Mesothelial cell of epicardium (in vitro differentiated cells): Measurements from ENCODE around the gene BARHL2. TPM values are rescaled to one million over a fixed set of nuclear protein-coding genes. Genes with fewer than 3 reads are reported as not detected.

Source experiments
- DNase-seq, 2 experiments: peaks; one replicate each; pipeline ENCODE4 v3.0.0; 2021; ENCODE audit warnings: low spot score in 2 of 2; ENCODE audit not compliant: unreplicated experiment in 2 of 2
- H3K27ac Mint-ChIP-seq: 2 replicates; pipeline ENCODE4 v1.8.0; 2021; ENCODE audit warnings: mixed read lengths
- H3K27me3 Mint-ChIP-seq: 2 replicates; pipeline ENCODE4 v1.8.0; 2021; ENCODE audit warnings: low read depth, mixed read lengths
- H3K36me3 Mint-ChIP-seq: 2 replicates; pipeline ENCODE4 v1.8.0; 2021; ENCODE audit warnings: mixed read lengths
- H3K4me1 Mint-ChIP-seq: 2 replicates; pipeline ENCODE4 v1.8.0; 2021; ENCODE audit warnings: mixed read lengths
- H3K4me3 Mint-ChIP-seq: 2 replicates; pipeline ENCODE4 v1.8.0; 2021; ENCODE audit warnings: mild to moderate bottlenecking, moderate library complexity, mixed read lengths
- H3K9me3 Mint-ChIP-seq: 2 replicates; pipeline ENCODE4 v1.8.0; 2021; ENCODE audit warnings: mixed read lengths
- total RNA-seq: library from RNA; stranded (reverse); gene quantifications from 3 replicates; pipeline ENCODE4 v1.2.1, GENCODE V29; 2021
- TF ChIP-seq, protein P1 (sequence below): fragments of 200-600 bp; sonication (generic); IDR thresholded peaks from one replicate; pipeline ENCODE4 v1.5.0; 2021; ENCODE audit warnings: antibody characterized with exemption; ENCODE audit not compliant: unreplicated experiment

Gene BARHL2
- not detected in 3 replicates for total RNA-seq

DNA sequence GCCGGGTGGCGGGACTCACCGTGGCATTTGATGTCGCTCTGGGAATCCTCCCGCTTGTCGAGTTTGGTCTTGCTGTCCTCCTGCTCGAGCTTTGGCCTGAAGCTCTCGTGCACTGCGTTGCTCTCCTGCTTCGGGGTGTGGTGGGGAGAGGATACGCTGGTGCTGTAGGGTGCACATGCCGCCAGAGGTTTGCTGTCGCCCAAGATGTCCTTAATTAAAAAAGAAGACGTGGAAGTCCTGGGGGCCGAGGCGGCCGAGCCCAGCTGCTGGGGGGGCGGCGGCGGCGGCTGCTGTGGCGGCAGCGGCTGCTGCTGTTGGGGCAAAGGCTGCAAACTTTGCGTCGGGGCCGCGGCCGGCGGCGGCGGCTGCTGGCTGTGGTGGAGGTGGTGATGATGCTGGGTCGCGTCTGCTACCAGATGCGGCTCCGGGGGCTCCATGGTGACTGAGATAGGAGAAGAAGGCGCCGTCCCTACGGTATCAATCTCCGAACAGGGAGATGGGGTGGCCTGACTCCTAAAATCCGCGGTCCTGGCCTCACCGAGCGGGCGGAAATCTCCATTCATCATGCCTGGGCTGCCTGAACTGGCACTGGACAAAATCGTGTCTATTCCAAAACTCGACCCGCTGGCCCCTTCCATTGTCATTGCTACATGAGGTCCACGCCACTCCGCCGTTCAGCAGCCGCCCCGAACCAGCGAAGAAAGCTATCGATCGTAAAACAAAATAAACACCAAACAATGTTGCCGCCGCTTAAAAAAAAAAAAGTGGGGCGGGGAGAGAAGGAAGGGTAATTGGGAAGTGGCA lies at the start of gene BARHL2:
TSS of gene BARHL2 (minus strand) at position 751 of the 804 bp plus-strand sequence. CDS start at position 644, 107 bp downstream.
- DNase-seq: no peak
- Mint-ChIP-seq H3K4me1 (peaks cover 16% of the 10 kb centered on the region), H3K27me3 (peaks cover 97% of the 10 kb centered on the region), H3K4me3 (peak within 1 kb of the TSS; percentile 71), H3K36me3 (no peaks in the 10 kb centered on the region), H3K9me3 (no peaks in the 10 kb centered on the region), H3K27ac (no peak within 1 kb of the TSS)
- TF ChIP-seq, protein P1, sequence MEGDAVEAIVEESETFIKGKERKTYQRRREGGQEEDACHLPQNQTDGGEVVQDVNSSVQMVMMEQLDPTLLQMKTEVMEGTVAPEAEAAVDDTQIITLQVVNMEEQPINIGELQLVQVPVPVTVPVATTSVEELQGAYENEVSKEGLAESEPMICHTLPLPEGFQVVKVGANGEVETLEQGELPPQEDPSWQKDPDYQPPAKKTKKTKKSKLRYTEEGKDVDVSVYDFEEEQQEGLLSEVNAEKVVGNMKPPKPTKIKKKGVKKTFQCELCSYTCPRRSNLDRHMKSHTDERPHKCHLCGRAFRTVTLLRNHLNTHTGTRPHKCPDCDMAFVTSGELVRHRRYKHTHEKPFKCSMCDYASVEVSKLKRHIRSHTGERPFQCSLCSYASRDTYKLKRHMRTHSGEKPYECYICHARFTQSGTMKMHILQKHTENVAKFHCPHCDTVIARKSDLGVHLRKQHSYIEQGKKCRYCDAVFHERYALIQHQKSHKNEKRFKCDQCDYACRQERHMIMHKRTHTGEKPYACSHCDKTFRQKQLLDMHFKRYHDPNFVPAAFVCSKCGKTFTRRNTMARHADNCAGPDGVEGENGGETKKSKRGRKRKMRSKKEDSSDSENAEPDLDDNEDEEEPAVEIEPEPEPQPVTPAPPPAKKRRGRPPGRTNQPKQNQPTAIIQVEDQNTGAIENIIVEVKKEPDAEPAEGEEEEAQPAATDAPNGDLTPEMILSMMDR: no peak

DNA sequence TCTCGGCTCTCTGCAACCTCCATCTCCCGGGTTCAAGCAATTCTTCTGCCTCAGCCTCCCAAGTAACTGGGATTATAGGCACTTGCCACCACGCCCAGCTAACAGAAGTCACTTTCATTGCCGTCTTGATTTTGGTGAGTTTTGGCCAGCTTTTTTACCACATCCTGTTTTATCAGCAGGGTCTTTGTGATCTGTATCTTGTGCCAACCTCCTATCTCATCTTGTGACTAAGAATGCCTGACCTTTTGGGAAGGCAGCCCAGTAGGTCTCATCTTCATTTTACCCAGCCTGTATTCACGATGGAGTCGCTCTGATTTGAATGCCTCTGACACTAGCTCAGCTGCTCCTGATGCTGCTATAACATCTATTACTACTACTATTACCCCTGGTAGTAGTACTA lies 46.8 kb upstream of the BARHL2 start:
- TF ChIP-seq, protein P1: no peak
- no peak for DNase-seq
- Mint-ChIP-seq H3K27ac (no peak overlapping the region), H3K27me3 (peaks cover 51% of the 10 kb centered on the region), H3K4me3 (no peak overlapping the region), H3K9me3 (peaks cover 3% of the 10 kb centered on the region), H3K4me1 (peaks cover 12% of the 10 kb centered on the region), H3K36me3 (no peaks in the 10 kb centered on the region)

DNA sequence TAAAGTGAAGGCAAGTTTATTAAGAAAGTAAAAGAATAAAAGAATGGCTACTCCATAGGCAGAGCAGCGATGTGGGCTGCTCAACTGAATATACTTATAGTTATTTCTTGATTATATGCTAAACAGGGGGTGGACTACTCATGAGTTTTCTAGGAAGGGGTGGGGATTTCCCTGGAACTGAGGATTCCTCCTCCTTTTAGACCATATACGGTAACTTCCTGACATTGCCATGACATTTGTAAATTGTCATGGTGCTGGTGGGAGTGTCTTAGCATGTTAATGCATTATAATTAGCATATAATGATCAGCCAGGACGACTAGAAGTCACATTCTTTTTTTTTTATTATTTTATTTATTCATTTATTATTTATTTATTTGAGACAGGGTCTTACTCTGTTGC lies 46.4 kb upstream of the BARHL2 start:
- H3K4me3 Mint-ChIP-seq: no peak overlapping the region
- no peak overlapping the region for H3K27ac Mint-ChIP-seq
- H3K27me3 Mint-ChIP-seq: peaks cover 50% of the 10 kb centered on the region
- H3K9me3 Mint-ChIP-seq: peaks cover 3% of the 10 kb centered on the region
- H3K4me1 Mint-ChIP-seq: peaks cover 12% of the 10 kb centered on the region
- TF ChIP-seq, protein P1: no peak
- DNase-seq: no peak
- no peaks in the 10 kb centered on the region for H3K36me3 Mint-ChIP-seq

DNA sequence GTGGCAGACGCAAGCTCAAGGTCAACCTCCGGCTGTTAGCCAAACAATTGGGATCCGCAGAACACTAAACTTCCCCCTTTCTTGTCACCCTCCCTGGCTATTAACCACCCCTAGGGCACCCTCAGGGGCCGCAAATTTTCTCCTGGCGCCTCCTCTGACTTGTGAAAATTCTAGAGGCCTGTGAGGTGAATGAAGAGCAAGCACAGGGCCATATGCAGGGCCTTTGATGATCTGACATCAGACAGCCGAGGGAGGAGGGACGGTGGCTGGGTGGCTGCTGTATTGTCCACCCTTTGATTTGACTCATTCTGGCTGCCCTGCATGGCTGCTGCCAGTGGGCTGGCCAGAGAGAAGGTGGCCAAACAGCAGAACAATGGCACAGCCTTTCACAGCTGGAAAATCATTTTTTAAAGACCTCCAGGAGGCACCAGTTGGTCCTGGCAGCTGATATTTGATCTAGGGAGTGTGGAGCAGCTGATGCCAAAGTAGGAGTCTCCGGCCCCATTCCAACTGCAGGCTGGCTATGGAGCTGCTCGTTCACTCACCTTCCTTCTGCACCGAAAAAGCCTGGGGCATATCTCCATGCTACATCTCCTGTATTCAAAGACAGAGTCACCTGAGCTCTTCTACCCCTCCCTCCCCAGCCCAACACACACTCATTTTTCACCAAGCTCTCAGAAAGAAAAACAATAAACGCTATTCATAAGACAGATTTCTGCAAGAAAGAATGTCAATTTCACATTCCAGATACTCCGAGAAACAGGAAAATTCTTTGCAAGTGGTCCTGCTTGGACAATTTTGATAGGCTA lies 44.9 kb upstream of the BARHL2 start:
- H3K27me3 Mint-ChIP-seq: peaks cover 44% of the 10 kb centered on the region
- H3K4me1 Mint-ChIP-seq: peaks cover 12% of the 10 kb centered on the region
- TF ChIP-seq, protein P1: no peak
- peak overlapping the region; percentile 25 for H3K27ac Mint-ChIP-seq
- no peaks in the 10 kb centered on the region for H3K36me3 Mint-ChIP-seq
- no peak overlapping the region for H3K4me3 Mint-ChIP-seq
- peak in 1 of 2 experiments; percentile 19 for DNase-seq
- H3K9me3 Mint-ChIP-seq: peaks cover 3% of the 10 kb centered on the region

DNA sequence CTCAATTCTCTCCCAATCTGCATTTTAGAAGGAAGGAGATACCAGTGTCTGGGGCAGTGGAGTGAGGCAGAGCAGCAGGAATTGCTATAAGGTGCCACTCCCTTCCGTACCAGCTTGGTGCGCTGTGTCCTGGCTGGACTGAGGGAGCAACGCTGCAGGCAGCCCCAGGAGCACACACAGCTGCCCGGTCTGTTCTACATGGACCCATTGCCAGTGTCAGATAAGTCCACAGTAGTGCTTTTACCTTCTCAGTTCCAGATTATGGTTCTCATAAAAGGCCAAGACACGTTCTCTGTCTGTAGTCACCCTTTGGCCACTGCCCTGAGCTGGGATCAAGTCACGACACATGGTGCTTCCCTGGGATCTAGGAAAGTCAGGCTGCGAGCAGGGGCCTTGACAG lies 44.1 kb upstream of the BARHL2 start:
- TF ChIP-seq, protein P1: no peak
- H3K4me3 Mint-ChIP-seq: no peak overlapping the region
- DNase-seq: no peak
- no peaks in the 10 kb centered on the region for H3K36me3 Mint-ChIP-seq
- H3K27me3 Mint-ChIP-seq: peaks cover 37% of the 10 kb centered on the region
- H3K9me3 Mint-ChIP-seq: peaks cover 3% of the 10 kb centered on the region
- H3K4me1 Mint-ChIP-seq: peaks cover 12% of the 10 kb centered on the region
- H3K27ac Mint-ChIP-seq: no peak overlapping the region
